Stimulated activated CD4-positive, alpha-beta T cell treated with anti-CD3 and anti-CD28 coated beads, Interleukin-4, amount 100 ng/mL, for 24 hours (primary cell): ENCODE measurements around the gene COL25A1.

Experiments
- DNase-seq: peaks from one replicate; pipeline ENCODE4 v3.0.0-alpha.2; 2020

Gene COL25A1

DNA sequence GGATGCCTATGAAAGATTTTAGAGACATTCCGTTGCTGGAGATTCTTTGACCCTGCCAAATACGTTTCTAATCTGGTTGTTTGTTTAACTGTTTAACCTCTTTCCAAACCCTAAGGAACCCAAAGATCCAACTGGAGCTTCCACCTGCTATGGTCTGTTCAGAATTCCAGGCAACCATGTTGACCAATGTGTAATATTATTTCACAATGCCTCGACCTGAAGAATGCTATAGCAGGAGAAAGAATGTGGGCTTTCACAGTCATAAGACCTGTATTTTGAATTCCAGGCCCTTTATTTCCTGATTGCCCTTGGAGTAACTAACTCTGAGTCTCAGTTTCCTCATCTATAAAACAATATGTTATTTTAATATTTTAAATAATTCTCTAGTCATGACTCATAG lies 90.8 kb downstream of the COL25A1 start:
- no peak for DNase-seq

DNA sequence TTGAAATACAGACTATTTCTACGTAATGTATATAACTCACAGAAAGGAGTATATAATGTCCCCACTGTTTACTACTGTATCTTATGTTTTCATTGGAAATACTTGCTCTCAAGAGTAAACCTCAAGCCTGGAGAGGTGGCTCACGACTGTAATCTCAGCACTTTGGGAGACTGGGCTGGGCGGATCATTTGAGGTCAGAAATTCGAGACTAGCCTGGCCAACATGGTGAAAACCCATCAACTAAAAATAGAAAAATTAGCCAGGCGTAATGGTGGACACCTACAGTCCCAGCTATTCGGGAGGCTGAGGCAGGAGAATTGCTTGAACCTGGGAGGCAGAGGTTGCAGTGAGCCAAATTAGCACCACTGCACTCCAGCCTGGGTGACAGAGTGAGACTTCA lies 92.8 kb downstream of the COL25A1 start:
- no peak for DNase-seq

DNA sequence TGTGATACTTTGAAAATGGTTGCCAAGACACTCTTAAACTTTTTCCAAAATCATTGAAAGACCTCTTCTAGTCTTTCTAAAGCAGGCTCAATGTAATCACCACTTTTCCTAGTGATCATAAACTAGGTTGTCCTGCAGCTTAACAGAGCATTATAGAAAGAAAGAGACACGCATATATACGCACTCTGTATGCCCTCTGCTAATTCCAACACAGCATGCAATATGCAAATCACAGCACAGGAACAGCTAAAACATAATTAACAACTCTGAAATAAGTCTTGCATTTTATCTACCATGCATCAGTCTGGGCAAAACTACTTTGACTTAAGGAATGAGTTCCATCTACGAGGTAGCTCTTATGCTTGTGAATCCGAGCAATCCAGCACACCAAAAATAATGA lies 94.6 kb downstream of the COL25A1 start:
- DNase-seq = no peak

GRCh38 chr4:109207061-109207460 lies 95.4 kb downstream of the COL25A1 start:
- no peak for DNase-seq

DNA sequence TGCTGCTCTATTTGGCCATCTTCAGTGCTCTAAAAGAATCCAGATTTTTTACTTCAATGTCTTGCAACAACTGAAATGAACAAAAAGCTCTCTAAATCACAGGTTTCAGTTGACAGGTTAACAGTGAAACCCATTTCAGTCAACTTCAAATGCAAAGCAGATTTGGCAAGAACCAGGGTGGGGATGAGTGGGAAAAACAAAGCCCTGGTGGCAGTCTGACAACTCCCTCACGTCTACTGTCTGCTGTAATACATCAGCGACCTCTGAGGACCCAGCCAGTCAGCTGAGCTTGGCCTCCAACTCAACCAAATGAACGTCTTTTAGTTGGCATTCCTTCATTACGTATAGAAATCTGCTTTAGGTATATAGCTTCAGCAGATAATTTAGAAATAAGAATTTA lies 95.8 kb downstream of the COL25A1 start:
- no peak for DNase-seq

DNA sequence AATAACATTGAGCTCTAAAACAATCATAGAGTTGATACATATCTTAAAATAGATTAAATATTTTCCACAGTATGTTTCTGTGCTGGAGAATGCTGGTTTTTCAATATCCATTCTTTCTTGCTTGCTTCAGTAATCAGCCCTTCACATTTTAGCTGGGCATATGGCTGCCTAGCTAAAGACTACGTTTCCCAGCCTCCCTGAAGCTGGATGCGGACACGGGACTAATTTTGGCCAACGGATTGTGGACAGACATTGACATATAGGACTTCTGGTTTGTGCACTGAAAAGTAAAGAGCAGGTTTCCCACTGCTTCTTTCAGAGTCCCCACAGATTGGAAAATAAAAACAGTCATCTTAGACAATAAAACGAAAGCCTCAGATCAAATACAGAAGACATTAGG lies 97.3 kb downstream of the COL25A1 start:
- no peak for DNase-seq

DNA sequence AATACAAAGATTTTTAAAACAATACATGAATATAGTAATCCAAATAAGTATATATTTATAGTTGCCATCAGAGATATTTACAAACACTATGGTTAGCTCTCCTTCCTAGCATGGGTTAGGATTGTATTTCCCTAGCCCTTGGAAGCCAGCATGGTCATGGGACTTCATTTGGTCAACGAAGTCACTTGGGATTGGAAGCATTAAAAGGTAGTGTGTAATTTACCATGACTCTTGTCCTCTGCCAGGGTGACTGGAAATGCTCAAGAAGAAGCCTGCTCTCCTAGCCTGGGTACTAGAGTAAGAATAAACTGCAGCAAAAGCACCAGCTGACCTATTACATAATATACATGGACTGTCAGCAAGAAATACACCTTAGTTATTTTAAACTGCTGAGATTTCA lies 102.9 kb downstream of the COL25A1 start:
- DNase-seq = no peak

DNA sequence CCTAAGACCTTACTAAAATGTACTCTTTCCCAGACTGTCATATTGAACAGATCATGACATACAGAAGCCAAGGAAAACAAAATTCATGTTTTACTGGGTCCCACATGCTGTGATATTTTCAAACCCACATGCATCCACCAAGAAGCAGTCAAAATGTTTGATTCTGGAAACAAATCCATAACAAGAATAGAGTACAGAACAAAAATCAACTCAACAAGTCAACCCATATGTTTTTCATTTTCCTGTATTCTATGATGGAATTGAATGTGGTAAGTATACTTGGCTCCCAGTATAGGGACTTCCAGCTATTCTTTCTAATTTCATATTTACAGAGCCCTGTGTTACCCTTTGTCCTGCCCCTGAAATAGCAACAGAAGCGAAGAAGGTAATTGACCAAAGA lies 106.8 kb downstream of the COL25A1 start:
- no peak for DNase-seq

GRCh38 chr4:109191216-109191615 lies 111.2 kb downstream of the COL25A1 start:
- no peak for DNase-seq

GRCh38 chr4:109186458-109186945 lies 116.0 kb downstream of the COL25A1 start:
- no peak for DNase-seq

GRCh38 chr4:109185951-109186350 lies 116.5 kb downstream of the COL25A1 start:
- DNase-seq = no peak

GRCh38 chr4:109185548-109185947 lies 116.9 kb downstream of the COL25A1 start:
- no peak for DNase-seq

DNA sequence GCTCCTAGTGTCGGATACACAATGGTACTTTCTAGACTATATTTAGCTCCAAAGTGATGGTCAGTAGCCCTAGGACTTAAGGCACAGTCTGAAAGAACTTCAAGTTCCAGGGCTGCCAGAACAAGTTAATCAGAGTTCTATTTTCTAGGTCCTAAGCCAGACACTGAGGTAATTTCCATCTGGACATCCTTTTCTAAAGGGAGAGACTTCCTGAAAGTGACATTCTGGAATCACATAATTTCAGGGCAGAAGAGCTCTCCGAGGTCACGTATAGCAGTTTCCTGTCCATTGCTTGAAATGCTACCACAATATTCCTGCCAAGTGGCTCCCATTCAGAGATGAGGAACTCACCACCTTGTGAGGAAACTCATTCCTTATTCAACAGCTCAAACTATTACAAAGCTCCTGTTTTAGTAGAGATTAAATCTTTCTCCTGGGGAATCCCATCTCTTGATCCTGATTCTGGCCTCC lies 117.9 kb downstream of the COL25A1 start:
- no peak for DNase-seq

GRCh38 chr4:109183931-109184490 lies 118.4 kb downstream of the COL25A1 start:
- no peak for DNase-seq

- DNase-seq = no peak
Observed at GRCh38 chr4:109182696-109183095, 119.8 kb downstream of the COL25A1 start.

- no peak for DNase-seq
Observed at GRCh38 chr4:109179061-109179460, 123.4 kb downstream of the COL25A1 start.

DNA sequence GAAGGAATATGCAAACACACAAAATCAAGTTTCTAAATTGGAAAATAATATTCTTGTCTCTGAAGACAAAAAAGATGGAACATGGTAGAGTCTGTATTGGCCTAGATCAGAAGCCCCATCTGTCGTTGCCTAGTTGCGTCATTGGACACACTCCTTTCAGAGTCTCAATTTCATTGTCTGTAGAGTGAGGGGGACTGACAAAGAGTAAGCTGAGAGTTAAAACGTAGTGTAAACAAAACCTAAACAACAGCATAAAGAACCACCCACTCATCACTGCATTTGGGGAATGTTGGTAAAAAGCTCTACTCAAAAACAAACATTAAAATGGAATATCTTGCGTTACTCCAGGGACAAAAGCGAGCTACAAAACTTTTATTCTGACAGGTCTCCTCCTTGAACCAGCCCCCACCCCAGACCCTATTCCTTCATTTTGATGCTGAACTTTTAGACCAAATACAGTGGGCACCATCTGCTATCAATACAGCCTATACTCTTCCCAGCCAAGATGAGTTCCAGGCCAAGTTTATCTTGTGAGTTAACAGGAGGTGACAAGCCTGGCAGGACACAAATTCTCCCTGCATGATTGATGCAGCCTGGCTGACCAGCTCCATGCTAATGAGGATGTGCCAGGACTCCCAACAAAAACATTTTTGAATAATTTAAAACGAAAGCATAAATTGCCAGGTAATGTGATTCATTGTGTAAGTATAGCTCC lies 125.2 kb downstream of the COL25A1 start:
- DNase-seq = no peak

- DNase-seq = no peak
Observed at GRCh38 chr4:109174224-109174953, 128.1 kb downstream of the COL25A1 start.

DNA sequence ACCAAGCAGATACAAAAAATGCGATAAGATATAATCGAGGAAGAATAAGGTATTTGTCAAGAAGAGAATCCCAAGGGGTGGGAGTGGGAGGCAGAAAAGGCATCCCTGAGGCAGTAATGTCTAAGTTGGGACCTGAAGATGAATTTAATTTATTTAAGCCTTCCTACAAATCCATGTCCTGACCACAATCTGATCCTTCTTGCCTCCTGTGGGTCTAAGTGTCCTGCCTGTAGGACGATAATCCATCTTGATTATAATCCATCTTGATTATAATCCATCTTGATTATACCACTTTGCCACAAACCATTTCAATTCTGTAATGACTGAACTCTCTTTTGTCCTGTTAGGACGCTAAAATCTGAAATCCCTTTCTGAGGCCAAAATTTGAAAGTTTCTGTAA lies 130.2 kb downstream of the COL25A1 start:
- DNase-seq = no peak

- no peak for DNase-seq
Observed at GRCh38 chr4:109171070-109171469, 131.4 kb downstream of the COL25A1 start.

GRCh38 chr4:109169170-109169569 lies 133.3 kb downstream of the COL25A1 start:
- DNase-seq = no peak

- no peak for DNase-seq
Observed at GRCh38 chr4:109166586-109166985, 135.9 kb downstream of the COL25A1 start.

- DNase-seq = no peak
Observed at GRCh38 chr4:109166126-109166525, 136.3 kb downstream of the COL25A1 start.

DNA sequence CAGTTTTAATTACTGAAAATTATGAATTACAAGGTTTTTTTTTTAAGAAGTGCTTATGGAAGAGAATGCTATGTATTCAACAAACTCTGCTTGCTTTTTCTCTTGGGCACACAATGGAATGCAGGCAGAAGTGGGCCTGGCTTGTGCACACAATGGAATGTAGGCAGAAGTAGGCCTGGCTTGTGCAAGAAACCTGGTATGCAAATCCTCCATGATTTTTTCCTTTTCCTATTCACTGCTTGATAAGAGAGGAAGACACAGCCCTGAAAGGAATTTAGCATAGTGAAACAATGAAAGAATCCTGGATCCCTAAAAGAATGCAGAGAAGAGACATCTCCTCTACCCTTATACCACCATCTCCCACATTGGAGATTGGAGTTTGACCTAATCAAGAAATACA lies 138.4 kb downstream of the COL25A1 start:
- DNase-seq = no peak
